Measurements from ENCODE around the gene PTPRE. TPM values are rescaled to one million over a fixed set of nuclear protein-coding genes. Genes with fewer than 3 reads are reported as not detected.

Gene PTPRE
- total and polyA plus RNA-seq, 10 of the 15 experiments (the other 5 are each of a cell fraction or from before 2014, with no cell fraction given), result 2.9 to 7.6 (median 5.8) TPM

GRCh38 chr10:128097783-128098182, 190.9 kb downstream of the PTPRE start:
- no peaks in the 10 kb centered on the region for H3K9me3 ChIP-seq (replicated peaks; ENCODE audit: control insufficient read depth, insufficient read depth, low read length)
- H3K4me2 ChIP-seq (ENCODE audit: control insufficient read depth, insufficient read depth), result no peak overlapping the region
- SMC1A ChIA-PET (ENCODE audit: uncharacterized antibody, unreplicated experiment), result no interaction called here
- intact Hi-C loops (cut with micrococcal nuclease; ENCODE audit: unreplicated experiment) (no loop called here), in situ Hi-C loops (cut with MboI) (no loop called here)
- FAIRE-seq (no peak), DNase-seq (ENCODE audit: low read depth, low spot score) (no peak), ATAC-seq (no peak)
- no peak overlapping the region for H3K4me3 ChIP-seq
- TF ChIP-seq ATF3 (IDR thresholded peaks at IDR 0.05; ENCODE audit: borderline replicate concordance, extremely low read depth, low read depth, low read length) (no peak), POLR2A (IDR thresholded peaks at IDR 0.05; ENCODE audit: low read depth, low read length) (0 out of 2 replicates have a peak, but pooled peaks have one; percentile 35), ZBED1 (IDR thresholded peaks at IDR 0.05; ENCODE audit: borderline replicate concordance) (no peak), MYC (IDR thresholded peaks at IDR 0.05; ENCODE audit: insufficient read depth, insufficient read length, insufficient replicate concordance, low read length, severe bottlenecking) (no peak), NR2C2 (IDR thresholded peaks at IDR 0.05; ENCODE audit: borderline replicate concordance, control insufficient read depth, insufficient read length, low read depth) (no peak)
- CTCF ChIA-PET, result no interaction called here
- no TSS peak for BruUV-seq (replicated peaks)
- WGBS (ENCODE audit: insufficient coverage, insufficient replicate concordance, low lambda C conversion rate, missing lambda C conversion rate), result over 99% methylated on average over 8 of the region's 8 CpGs
- no peaks in the 10 kb centered on the region for H3K79me2 ChIP-seq (ENCODE audit: control insufficient read depth, insufficient read depth, low read length)
- no peak overlapping the region for H3K27ac ChIP-seq (ENCODE audit: control insufficient read depth, insufficient read depth)
- H3K9ac ChIP-seq (ENCODE audit: control insufficient read depth, insufficient read depth, low read length), result no peak overlapping the region
- H4K20me1 ChIP-seq (ENCODE audit: control insufficient read depth, insufficient read depth), result no peaks in the 10 kb centered on the region
- POLR2A ChIA-PET, result no interaction called here
- H2AFZ ChIP-seq (ENCODE audit: control insufficient read depth, low read depth, low read length), result no peak overlapping the region
- RAD21 ChIA-PET (ENCODE audit: unreplicated experiment), result no interaction called here
- no peaks in the 10 kb centered on the region for H3K27me3 ChIP-seq (replicated peaks in 1 of 2; ENCODE audit: control insufficient read depth in 2 of 2, insufficient read depth in 2 of 2, low read length in 1 of 2)
- H3K36me3 ChIP-seq (ENCODE audit: control insufficient read depth in 2 of 2, insufficient read depth in 2 of 2, low read length in 1 of 2), result peaks cover 25 to 43% of the 10 kb centered on the region in 2 experiments
- no peaks in the 10 kb centered on the region for H3K4me1 ChIP-seq (ENCODE audit: control insufficient read depth, insufficient read depth, low read length)

- intact Hi-C loops (cut with micrococcal nuclease; ENCODE audit: unreplicated experiment), result no loop called here
- H2AFZ ChIP-seq (ENCODE audit: control insufficient read depth, low read depth, low read length), result no peak overlapping the region
- DNase-seq (ENCODE audit: low read depth, low spot score), result no peak
- H3K9me3 ChIP-seq (replicated peaks; ENCODE audit: control insufficient read depth, insufficient read depth, low read length), result no peaks in the 10 kb centered on the region
- TF ChIP-seq POLR2AphosphoS2 (IDR thresholded peaks at IDR 0.05; ENCODE audit: low read depth, low read length) (0 out of 2 replicates have a peak, but pooled peaks have one; percentile 39), GABPA (IDR thresholded peaks at IDR 0.05; ENCODE audit: low read depth) (no peak)
- 97% methylated on average over 10 of the region's 10 CpGs for WGBS (ENCODE audit: insufficient coverage, insufficient replicate concordance, low lambda C conversion rate, missing lambda C conversion rate)
- ATAC-seq, result no peak
- ChIA-PET SMC1A (ENCODE audit: uncharacterized antibody, unreplicated experiment) (interaction anchor here (1.0 kb wide), 1 partner anchor 25 kb away, joined by 5 read pairs; no protein-coding TSS in a partner anchor), POLR2A (no interaction called here), RAD21 (ENCODE audit: unreplicated experiment) (no interaction called here), CTCF (no interaction called here)
- H3K27me3 ChIP-seq (replicated peaks in 1 of 2; ENCODE audit: control insufficient read depth in 2 of 2, insufficient read depth in 2 of 2, low read length in 1 of 2), result no peaks in the 10 kb centered on the region
- no peaks in the 10 kb centered on the region; the same call in 1 of the 2 replicates for H4K20me1 ChIP-seq (ENCODE audit: control insufficient read depth, insufficient read depth)
- BruUV-seq (replicated peaks), result TSS peak; percentile 29
- H3K4me2 ChIP-seq (ENCODE audit: control insufficient read depth, insufficient read depth), result no peak overlapping the region
- no peaks in the 10 kb centered on the region for H3K4me1 ChIP-seq (ENCODE audit: control insufficient read depth, insufficient read depth, low read length)
- no peak overlapping the region for H3K9ac ChIP-seq (ENCODE audit: control insufficient read depth, insufficient read depth, low read length)
- H3K4me3 ChIP-seq, result no peak overlapping the region
- in situ Hi-C loops (cut with MboI), result no loop called here
- H3K79me2 ChIP-seq (ENCODE audit: control insufficient read depth, insufficient read depth, low read length), result no peaks in the 10 kb centered on the region
- H3K36me3 ChIP-seq (ENCODE audit: control insufficient read depth in 2 of 2, insufficient read depth in 2 of 2, low read length in 1 of 2), result peaks cover 31 to 52% of the 10 kb centered on the region in 2 experiments
- no peak overlapping the region for H3K27ac ChIP-seq (ENCODE audit: control insufficient read depth, insufficient read depth)
- no peak for FAIRE-seq
These were observed 191.7 kb downstream of the PTPRE start for GRCh38 chr10:128098631-128099030.
